Liver (tissue), 3 donors: ENCODE results near the gene ENG.

Experiments
- JUND ChIP-seq, 2 donors: IDR thresholded peaks; 2 replicates each; pipeline ENCODE4 v1.6.1; 2016; ENCODE audit warnings: antibody characterized with exemption in 2 of 2
- TAF1 ChIP-seq: conservative IDR thresholded peaks from 2 replicates; pipeline ENCODE4 v1.6.1; 2016; ENCODE audit warnings: antibody characterized with exemption, mild to moderate bottlenecking
- TF ChIP-seq, protein P1 (sequence below): fragments of 150-350 bp; IDR thresholded peaks from 2 replicates; pipeline ENCODE4 v1.5.1; 2017; ENCODE audit warnings: improper control_type of control experiment, low read depth, low read length; ENCODE audit not compliant: missing input control
- donor health status: healthy.
- donor health status: healthy.

DNA sequence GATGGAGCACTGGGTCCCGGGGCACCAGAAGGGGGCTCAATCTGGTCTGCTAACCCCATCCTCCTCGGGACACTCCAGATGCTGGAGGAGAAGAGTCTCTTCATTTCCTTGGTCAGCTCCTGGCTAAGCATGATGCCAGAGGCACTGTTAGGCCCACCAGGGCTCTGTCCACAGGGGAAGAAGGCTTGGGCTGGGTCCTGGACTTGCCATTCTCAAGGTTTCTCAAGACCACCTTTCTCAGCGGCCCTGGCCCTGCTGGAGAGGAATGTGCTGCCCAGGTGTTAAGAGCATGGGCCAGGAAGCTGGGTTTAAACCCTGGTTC, 83.9 kb downstream of the ENG start:
- TF ChIP-seq, protein P1, sequence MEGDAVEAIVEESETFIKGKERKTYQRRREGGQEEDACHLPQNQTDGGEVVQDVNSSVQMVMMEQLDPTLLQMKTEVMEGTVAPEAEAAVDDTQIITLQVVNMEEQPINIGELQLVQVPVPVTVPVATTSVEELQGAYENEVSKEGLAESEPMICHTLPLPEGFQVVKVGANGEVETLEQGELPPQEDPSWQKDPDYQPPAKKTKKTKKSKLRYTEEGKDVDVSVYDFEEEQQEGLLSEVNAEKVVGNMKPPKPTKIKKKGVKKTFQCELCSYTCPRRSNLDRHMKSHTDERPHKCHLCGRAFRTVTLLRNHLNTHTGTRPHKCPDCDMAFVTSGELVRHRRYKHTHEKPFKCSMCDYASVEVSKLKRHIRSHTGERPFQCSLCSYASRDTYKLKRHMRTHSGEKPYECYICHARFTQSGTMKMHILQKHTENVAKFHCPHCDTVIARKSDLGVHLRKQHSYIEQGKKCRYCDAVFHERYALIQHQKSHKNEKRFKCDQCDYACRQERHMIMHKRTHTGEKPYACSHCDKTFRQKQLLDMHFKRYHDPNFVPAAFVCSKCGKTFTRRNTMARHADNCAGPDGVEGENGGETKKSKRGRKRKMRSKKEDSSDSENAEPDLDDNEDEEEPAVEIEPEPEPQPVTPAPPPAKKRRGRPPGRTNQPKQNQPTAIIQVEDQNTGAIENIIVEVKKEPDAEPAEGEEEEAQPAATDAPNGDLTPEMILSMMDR = no peak
- TF ChIP-seq TAF1 = no peak
- TF ChIP-seq JUND (IDR thresholded peaks at IDR 0.05) = no peak
